HG03196 (cell line): Measurements from ENCODE around the gene RAB31.

Source experiments
- ATAC-seq: cut with Tn5 transposase; IDR thresholded peaks from one replicate; pipeline ENCODE4 v1.9.1; 2021; ENCODE audit not compliant: unreplicated experiment

Gene RAB31

DNA sequence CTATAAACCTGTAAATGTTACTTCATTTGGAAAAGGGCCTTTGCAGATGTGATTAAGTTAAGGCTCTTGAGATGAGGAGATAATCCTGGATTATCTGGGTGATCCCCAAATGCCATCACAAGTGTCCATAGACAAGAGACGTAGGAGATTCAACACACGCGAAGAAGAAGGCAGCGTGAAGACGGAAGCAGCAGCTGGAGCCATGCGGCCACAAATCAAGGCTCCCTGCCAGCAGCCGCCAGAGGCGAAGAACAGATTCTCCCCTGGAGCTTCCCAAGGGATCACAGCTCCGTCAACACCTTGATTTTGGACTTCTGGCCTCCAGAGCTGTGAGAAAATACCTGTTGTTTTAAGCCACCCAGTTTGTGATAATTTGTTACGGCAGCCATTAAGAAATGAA lies 194.7 kb downstream of the RAB31 start:
- ATAC-seq = no peak

DNA sequence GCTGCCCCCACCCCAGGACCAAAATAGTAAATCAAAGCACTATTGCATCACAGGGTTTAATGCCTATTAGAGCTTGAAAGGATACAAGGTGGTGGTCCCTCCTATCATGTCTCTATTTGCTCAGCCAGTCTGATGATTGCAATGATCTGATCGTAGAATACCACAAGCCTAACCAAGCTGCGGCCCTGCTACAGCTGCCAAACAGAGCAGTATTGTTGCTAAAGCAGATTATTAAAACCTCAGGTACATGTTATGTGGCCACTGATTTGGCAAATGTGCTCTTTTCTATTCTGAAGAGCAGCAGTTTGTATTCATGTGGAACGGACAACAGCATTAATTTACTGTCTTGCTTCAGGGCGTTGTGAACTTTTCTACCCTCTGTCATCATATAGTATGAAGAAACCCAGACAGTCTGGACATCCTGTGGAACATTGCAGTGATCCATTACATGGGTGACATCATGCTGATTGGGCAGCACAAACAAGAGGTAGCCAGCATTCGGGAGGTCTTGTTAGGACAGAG lies 197.4 kb downstream of the RAB31 start:
- no peak for ATAC-seq

DNA sequence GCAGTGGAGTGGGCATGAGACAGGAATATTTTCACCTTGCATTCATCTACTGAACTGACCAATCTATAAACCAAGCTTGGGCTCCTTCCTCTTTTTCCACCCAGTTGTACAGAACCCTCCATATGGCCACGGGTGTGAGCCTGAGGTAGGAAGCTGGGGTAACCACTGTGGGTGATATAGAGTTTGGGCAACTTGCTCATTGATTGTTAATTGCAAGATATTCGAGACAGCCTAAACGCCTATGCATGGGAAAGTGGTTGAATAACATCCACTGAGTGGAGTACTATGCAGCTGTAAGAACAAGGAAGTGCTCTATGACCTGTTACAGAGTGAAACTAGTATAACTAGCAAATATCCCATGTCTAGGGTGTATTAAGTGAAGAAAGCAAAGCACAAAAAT lies 198.4 kb downstream of the RAB31 start:
- ATAC-seq = no peak

DNA sequence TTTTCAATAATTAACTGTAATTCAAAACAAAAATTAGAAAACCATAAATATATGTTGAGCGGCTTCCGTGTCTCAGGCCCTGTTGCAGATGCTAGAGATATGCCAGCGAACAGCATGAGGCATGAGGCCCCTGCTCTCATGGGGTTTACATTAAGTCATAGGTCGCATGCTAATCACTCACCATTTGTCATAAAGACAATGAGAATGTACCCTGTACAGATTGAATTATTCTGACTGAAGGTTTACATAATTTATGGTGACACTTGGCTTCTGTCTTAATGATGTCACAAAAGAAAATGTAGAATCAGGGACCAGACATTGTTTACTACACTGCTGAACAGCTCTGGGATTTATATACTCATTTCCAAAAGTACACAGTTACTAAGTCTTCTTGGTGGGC lies 199.8 kb downstream of the RAB31 start:
- no peak for ATAC-seq

DNA sequence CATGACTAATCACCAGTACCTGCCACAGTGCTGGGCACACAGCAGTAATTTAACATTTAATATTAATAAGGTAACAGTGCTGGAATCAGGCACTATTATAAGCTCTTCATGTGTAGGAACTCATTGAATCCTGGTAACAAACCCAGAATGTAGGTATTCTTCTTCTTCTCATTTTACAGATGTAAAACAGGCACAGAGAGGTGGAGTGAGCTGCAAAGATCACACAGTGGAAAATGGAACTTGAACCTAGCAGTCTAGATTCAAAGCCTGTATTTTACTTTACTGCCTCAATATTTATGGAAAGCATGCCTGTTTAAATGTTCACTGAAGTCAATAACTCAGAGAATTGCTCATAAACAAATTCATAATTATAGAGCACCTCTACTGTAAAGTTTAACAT lies 202.0 kb downstream of the RAB31 start:
- ATAC-seq = no peak

DNA sequence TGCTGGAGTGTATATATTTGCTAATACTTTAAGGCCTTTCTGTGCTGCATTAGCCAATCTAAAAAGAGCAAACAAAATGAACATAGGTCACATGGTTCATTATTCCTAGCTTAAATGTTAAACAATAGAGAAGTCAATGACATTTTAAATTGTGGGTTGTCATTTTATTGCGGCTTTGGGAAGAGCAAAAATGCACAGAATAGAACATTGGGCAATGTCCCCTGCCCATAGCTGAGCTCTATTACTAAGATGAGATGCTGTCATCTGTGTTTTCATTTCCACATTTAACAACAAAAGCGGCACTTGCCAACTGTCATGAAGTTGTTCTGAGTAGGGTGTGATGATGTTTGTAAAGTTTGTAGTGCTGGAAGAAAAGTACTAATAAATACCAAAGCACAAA lies 202.6 kb downstream of the RAB31 start:
- ATAC-seq = no peak

DNA sequence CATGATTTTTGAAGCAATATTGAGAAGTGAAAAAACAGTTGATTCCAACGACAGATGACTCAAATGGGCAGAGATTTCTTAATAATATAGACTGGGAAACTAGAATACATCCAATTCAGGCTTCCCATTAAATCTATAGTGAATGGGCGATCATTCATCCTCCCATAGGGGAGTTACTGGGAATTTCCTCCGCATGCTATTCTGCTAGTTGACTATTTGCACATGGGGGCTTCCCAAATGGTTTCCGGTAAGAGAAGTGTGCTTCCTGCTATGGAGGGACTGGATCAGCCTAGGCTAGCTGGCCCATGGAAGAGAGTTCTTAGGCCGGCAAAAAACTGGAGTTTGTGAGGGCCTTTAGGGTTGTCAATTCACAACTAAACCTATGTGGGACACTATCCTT lies 203.1 kb downstream of the RAB31 start:
- ATAC-seq = no peak
